ENCODE results near the gene CSTB.

Gene CSTB

GRCh38 chr21:43819511-43820405 is 43.6 kb upstream of the CSTB start:
- TF ChIP-seq, protein P1, sequence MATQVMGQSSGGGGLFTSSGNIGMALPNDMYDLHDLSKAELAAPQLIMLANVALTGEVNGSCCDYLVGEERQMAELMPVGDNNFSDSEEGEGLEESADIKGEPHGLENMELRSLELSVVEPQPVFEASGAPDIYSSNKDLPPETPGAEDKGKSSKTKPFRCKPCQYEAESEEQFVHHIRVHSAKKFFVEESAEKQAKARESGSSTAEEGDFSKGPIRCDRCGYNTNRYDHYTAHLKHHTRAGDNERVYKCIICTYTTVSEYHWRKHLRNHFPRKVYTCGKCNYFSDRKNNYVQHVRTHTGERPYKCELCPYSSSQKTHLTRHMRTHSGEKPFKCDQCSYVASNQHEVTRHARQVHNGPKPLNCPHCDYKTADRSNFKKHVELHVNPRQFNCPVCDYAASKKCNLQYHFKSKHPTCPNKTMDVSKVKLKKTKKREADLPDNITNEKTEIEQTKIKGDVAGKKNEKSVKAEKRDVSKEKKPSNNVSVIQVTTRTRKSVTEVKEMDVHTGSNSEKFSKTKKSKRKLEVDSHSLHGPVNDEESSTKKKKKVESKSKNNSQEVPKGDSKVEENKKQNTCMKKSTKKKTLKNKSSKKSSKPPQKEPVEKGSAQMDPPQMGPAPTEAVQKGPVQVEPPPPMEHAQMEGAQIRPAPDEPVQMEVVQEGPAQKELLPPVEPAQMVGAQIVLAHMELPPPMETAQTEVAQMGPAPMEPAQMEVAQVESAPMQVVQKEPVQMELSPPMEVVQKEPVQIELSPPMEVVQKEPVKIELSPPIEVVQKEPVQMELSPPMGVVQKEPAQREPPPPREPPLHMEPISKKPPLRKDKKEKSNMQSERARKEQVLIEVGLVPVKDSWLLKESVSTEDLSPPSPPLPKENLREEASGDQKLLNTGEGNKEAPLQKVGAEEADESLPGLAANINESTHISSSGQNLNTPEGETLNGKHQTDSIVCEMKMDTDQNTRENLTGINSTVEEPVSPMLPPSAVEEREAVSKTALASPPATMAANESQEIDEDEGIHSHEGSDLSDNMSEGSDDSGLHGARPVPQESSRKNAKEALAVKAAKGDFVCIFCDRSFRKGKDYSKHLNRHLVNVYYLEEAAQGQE (IDR thresholded peaks at IDR 0.05; ENCODE audit: insufficient read depth in 1 of 2, low read depth in 2 of 2, low read length in 2 of 2): no peak
- TF ChIP-seq POLR2AphosphoS5 (IDR thresholded peaks at IDR 0.05; ENCODE audit: low read depth, low read length): no peak

- no peak for TF ChIP-seq POLR2AphosphoS5 (IDR thresholded peaks at IDR 0.05; ENCODE audit: low read depth, low read length)
- no peak for TF ChIP-seq SIN3A (IDR thresholded peaks at IDR 0.05; ENCODE audit: borderline replicate concordance, insufficient read depth, low read length)
- TF ChIP-seq, protein P1 (IDR thresholded peaks at IDR 0.05; ENCODE audit: insufficient read depth in 1 of 2, low read depth in 2 of 2, low read length in 2 of 2): no peak
Measured at GRCh38 chr21:43818685-43819084, 42.6 kb upstream of the CSTB start.

DNA sequence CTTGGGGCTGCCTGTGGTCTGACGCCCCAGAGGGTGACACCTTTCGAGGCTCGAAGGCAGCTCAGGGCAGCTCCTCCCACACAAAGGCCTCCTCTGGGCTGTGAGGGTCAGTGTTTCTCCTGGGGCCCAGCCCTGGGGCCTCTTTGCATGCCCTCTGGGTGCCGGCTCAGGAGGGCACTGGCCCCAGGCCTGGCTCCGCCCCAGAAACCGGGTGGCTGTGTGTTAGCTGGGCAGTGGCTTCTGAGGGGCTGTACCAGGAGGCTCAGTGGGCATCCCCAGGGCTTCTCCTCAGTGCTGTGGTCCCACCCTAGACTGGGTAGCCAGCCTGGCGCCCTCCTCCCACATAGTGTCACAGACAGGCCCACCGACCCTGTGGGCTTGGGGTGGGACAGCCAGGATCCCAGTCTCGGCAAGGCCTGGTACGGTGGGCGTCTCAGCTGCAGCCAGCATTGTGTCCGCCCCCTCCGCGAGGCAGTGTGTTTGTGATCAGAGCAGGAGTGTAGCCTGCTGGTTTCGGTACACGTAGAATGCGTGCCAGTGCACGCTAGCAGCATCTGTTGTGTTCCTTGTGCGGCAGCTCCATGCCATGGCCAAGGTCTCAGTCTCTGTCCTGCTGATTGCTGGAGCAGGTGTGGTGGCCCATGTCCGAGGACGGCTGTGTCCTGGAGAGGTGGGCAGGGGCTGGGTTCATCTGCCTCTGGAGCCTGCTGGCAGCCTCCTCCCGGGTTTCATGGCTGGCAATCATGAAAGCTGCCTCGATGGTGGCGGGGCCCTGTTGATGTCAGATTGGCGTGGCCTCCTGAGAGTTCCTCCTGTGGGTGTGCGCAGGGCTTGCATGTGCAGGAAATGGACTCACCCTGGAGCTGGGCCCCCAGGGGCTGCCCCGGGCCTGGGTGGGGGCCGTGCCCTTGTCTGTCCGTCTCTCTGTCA is 41.3 kb upstream of the CSTB start:
- TF ChIP-seq SIN3A (IDR thresholded peaks at IDR 0.05; ENCODE audit: borderline replicate concordance, insufficient read depth, low read length): no peak
- TF ChIP-seq POLR2AphosphoS5 (IDR thresholded peaks at IDR 0.05; ENCODE audit: low read depth, low read length): no peak
- no peak for TF ChIP-seq TAF1 (IDR thresholded peaks at IDR 0.05; ENCODE audit: borderline replicate concordance, insufficient read depth, low read length)
- TF ChIP-seq FOXP2 (optimal IDR thresholded peaks at IDR 0.05; ENCODE audit: borderline replicate concordance, extremely low read depth, extremely low read length, insufficient read depth): no peak
- TF ChIP-seq, protein P1 (IDR thresholded peaks at IDR 0.05; ENCODE audit: insufficient read depth in 1 of 2, low read depth in 2 of 2, low read length in 2 of 2): no peak

GRCh38 chr21:43816611-43817071 is 40.5 kb upstream of the CSTB start:
- no peak for TF ChIP-seq SIN3A (IDR thresholded peaks at IDR 0.05; ENCODE audit: borderline replicate concordance, insufficient read depth, low read length)
- no peak for TF ChIP-seq TAF1 (IDR thresholded peaks at IDR 0.05; ENCODE audit: borderline replicate concordance, insufficient read depth, low read length)
- TF ChIP-seq POLR2AphosphoS5 (IDR thresholded peaks at IDR 0.05; ENCODE audit: low read depth, low read length): no peak
- TF ChIP-seq FOXP2 (optimal IDR thresholded peaks at IDR 0.05; ENCODE audit: borderline replicate concordance, extremely low read depth, extremely low read length, insufficient read depth): no peak
- TF ChIP-seq, protein P1 (IDR thresholded peaks at IDR 0.05; ENCODE audit: insufficient read depth in 1 of 2, low read depth in 2 of 2, low read length in 2 of 2): no peak
